GM12873 (cell line): Measurements from ENCODE around the gene RALGAPA2.

Experiments
- TF ChIP-seq, protein P1 (sequence below): IDR thresholded peaks from 2 replicates; pipeline ENCODE4 v1.5.1; 2012; ENCODE audit warnings: low read depth, mild to moderate bottlenecking, moderate library complexity, low read length, control low read depth; ENCODE audit not compliant: insufficient read depth; ENCODE audit errors: missing control alignments

Gene RALGAPA2

DNA sequence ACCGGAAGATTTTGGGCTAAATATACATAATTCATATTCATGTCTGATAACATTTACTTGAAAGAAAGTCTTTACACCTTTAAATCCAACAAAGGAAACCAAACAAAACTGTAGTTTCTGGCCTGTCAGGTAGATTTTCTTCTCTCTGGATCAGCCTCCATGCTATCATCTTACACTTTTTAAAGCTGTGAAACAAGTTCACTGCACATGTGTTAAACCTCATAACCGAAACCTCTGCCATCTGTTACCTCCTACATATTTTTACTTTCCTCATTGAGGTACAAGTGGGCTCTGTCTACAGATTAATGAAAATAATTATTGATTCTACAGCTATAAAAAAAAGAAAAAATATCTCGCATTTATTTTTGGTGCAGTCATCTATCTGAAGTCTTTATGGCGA, 149.9 kb downstream of the RALGAPA2 start:
- TF ChIP-seq, protein P1, sequence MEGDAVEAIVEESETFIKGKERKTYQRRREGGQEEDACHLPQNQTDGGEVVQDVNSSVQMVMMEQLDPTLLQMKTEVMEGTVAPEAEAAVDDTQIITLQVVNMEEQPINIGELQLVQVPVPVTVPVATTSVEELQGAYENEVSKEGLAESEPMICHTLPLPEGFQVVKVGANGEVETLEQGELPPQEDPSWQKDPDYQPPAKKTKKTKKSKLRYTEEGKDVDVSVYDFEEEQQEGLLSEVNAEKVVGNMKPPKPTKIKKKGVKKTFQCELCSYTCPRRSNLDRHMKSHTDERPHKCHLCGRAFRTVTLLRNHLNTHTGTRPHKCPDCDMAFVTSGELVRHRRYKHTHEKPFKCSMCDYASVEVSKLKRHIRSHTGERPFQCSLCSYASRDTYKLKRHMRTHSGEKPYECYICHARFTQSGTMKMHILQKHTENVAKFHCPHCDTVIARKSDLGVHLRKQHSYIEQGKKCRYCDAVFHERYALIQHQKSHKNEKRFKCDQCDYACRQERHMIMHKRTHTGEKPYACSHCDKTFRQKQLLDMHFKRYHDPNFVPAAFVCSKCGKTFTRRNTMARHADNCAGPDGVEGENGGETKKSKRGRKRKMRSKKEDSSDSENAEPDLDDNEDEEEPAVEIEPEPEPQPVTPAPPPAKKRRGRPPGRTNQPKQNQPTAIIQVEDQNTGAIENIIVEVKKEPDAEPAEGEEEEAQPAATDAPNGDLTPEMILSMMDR: no peak

DNA sequence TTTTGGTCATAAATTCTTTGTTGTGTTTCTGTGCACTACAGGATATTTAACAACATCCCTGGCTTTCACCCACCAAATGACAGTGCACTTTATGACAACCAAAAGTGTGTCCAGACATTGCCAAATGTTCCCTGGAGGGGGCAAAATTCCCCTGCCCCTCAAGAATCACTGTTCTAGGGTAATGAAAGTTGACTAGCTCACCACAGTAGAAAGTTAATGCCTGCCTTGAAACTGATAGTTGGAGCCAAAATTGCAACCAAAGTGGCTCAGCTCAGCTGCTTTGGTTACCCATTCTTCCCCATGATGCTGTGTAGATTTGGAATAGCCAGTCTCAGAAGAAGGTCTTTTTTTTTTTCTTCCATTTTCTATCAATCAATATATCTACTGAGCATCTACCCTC, 150.6 kb downstream of the RALGAPA2 start:
- TF ChIP-seq, protein P1: no peak

DNA sequence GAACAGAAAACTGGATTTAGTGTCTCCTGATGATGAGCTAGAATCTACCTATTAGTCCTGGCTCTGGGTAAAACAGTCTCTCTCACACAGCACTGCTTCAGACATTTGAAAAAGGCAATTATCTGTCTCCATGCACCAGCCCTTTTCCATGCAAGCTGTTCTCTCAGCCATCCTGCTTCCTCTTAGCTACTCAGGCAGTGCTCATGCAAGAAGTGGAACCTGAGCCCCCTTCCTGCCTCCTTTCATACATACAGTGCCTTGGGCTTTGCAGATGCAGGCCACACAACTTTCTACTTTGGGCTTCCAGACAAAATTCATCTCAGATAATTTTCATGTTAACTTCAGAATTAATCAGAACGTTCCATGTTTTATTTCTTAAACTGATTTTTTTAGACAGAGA, 151.3 kb downstream of the RALGAPA2 start:
- TF ChIP-seq, protein P1: no peak

DNA sequence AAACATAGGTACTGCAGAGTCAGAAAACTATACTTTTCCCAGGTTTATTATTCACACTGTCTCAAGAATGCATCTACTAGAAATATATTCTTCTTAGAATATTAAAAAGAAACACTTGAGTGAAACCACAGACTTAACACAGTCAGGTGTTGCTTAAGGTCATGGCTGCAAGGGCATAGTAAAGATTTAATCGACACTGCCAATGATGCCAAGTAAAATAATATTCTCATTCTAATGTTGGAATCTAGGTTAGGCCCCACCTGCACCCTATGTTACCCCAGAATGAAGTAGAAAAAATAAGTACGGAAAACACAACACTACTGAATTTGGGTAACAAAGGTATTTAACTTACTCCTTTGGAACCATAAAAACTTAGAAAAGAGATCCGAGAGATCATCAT, 155.0 kb downstream of the RALGAPA2 start:
- TF ChIP-seq, protein P1: no peak

DNA sequence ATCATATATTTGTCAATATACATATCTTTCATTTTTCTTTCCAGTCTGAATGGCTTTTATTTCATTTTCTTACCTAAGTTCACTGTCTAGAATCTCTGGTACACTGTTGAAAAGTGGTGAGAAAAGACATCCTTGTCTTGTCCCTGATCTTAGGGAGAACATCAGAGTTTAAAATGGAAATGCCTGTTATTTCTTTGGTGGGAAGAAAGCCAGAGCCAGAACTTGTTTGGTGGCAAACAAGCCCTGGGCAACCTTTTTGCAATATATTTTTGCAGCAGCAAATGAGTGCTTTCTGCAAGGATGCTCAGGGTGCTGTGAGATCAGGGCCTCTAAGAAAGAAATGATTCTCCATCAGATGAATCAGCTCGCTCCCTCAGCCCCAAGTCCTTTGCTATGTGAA, 156.6 kb downstream of the RALGAPA2 start:
- TF ChIP-seq, protein P1: no peak

DNA sequence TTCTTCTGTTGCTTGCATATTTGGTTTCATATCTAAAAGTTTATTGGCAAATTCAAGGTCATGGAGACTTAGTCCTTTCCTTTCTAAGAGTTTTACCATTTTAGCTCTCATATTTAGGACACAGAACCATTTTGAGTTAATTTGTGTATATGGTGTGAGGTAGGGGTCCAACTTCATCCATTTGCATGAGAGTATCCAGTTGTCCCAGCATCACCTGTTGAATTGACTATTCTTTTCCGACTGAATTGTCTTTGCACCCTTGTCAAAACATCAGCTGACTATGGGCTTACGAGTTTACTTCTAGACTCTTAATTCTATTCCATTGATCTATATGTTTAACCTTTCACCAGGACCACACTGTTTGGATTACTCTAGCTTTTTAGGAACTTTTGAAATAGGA, 157.5 kb downstream of the RALGAPA2 start:
- TF ChIP-seq, protein P1: no peak

DNA sequence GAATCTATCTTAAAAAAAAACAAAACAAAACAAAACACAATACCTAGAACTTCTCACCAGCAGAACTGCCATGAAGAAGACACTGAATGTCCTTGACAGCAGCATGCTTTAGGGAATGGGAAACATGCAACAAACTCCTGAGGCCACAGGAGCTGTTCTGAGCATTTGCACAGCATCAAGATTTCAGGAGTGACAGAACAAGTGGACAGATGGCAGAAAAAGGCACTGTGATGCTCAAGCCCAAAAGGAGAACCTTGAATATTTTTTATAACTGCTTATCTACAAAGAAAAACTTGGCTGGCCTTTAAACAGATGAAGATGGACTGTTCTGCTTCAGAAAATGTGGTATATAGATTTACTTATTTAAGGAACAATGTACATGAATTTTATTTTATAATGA, 158.9 kb downstream of the RALGAPA2 start:
- TF ChIP-seq, protein P1: no peak
